Neural cell (in vitro differentiated cells): ENCODE measurements around the gene KRTAP20-3. TPM values are rescaled to one million over a fixed set of nuclear protein-coding genes. Genes with fewer than 3 reads are reported as not detected.
A peak's percentile ranks its signal among the peaks of the same experiment; 100 is the strongest.

Experiments used
- H2AFZ ChIP-seq: fragments of 200-600, 300-800 bp; sonication (generic), shearing (Covaris generic); 2 replicates; pipeline ENCODE4 v1.6.0; 2014; ENCODE audit warnings: low read depth, mild to moderate bottlenecking, antibody characterized with exemption, low read length, moderate library complexity
- H3F3A ChIP-seq: fragments of 200-600 bp; shearing (Covaris generic); 2 replicates; pipeline ENCODE4 v1.6.1; 2016; ENCODE audit warnings: mild to moderate bottlenecking, moderate library complexity, mixed read lengths, antibody characterized with exemption, low read length; ENCODE audit not compliant: insufficient read depth, poor library complexity, severe bottlenecking
- H3K27ac ChIP-seq: fragments of 200-600, 300-800 bp; sonication (generic), shearing (Covaris generic); 2 replicates; pipeline ENCODE4 v1.5.1; 2014; ENCODE audit warnings: mild to moderate bottlenecking, low read length, moderate library complexity
- H3K27me3 ChIP-seq: fragments of 300-800, 200-600 bp; sonication (generic), shearing (Covaris generic); 2 replicates; pipeline ENCODE4 v1.6.0; 2014; ENCODE audit warnings: mild to moderate bottlenecking, low read depth, low read length, moderate library complexity; ENCODE audit not compliant: insufficient read depth
- H3K36me3 ChIP-seq: fragments of 300-800, 200-600 bp; sonication (generic), shearing (Covaris generic); 2 replicates; pipeline ENCODE4 v1.5.1; 2014; ENCODE audit warnings: mild to moderate bottlenecking, antibody characterized with exemption, low read length, moderate library complexity; ENCODE audit not compliant: insufficient read depth
- H3K4me2 ChIP-seq: fragments of 300-800, 200-600 bp; sonication (generic), shearing (Covaris generic); 2 replicates; pipeline ENCODE4 v1.6.0; 2014; ENCODE audit warnings: mild to moderate bottlenecking, low read length
- H3K4me3 ChIP-seq: fragments of 300-800, 200-600 bp; sonication (generic), shearing (Covaris generic); 2 replicates; pipeline ENCODE4 v1.5.1; 2014; ENCODE audit warnings: mild to moderate bottlenecking, low read length, moderate library complexity
- H3K79me2 ChIP-seq: fragments of 200-600 bp; shearing (Covaris generic); replicated peaks from 2 replicates; pipeline ENCODE4 v1.6.0; 2014; ENCODE audit warnings: mild to moderate bottlenecking, low read length, moderate library complexity; ENCODE audit not compliant: insufficient read depth
- H3K9ac ChIP-seq: fragments of 300-800, 200-600 bp; sonication (generic), shearing (Covaris generic); 2 replicates; pipeline ENCODE4 v1.6.1; 2016; ENCODE audit warnings: mild to moderate bottlenecking, low read length, mixed read lengths
- H3K9me2 ChIP-seq: fragments of 200-600 bp; shearing (Covaris generic); 2 replicates; pipeline ENCODE4 v1.6.1; 2016; ENCODE audit warnings: mild to moderate bottlenecking, low read length, mixed read lengths; ENCODE audit not compliant: insufficient read depth
- H3K9me3 ChIP-seq: fragments of 200-600, 300-800 bp; sonication (generic), shearing (Covaris generic); 2 replicates; pipeline ENCODE4 v1.6.1; 2016; ENCODE audit warnings: mild to moderate bottlenecking, mixed run types, low read length, moderate library complexity, mixed read lengths
- H4K20me1 ChIP-seq: fragments of 200-600 bp; shearing (Covaris generic); 2 replicates; pipeline ENCODE4 v1.6.1; 2016; ENCODE audit warnings: mild to moderate bottlenecking, mixed run types; ENCODE audit not compliant: insufficient read depth
- EP300 ChIP-seq: fragments of 450-650 bp; conservative IDR thresholded peaks from 2 replicates; pipeline ENCODE4 v1.6.1; 2014; ENCODE audit warnings: antibody characterized with exemption, mild to moderate bottlenecking, moderate library complexity; ENCODE audit not compliant: poor library complexity, severe bottlenecking
- EZH2 ChIP-seq: fragments of 200-600, 300-800 bp; shearing (Covaris generic), sonication (generic); IDR thresholded peaks from 2 replicates; pipeline ENCODE4 v1.6.1; 2014; ENCODE audit warnings: antibody characterized with exemption, low read length, borderline replicate concordance, mild to moderate bottlenecking; ENCODE audit not compliant: insufficient read depth, poor library complexity, severe bottlenecking
- MXI1 ChIP-seq: fragments of 450-650 bp; conservative IDR thresholded peaks from 2 replicates; pipeline ENCODE4 v1.6.1; 2014; ENCODE audit warnings: antibody characterized with exemption, mild to moderate bottlenecking; ENCODE audit not compliant: poor library complexity, severe bottlenecking
- POLR2AphosphoS5 ChIP-seq: IDR thresholded peaks from 2 replicates; pipeline ENCODE4 v1.6.1; 2012
- RAD21 ChIP-seq: fragments of 450-650 bp; conservative IDR thresholded peaks from 2 replicates; pipeline ENCODE4 v1.6.1; 2014; ENCODE audit warnings: antibody characterized with exemption, mild to moderate bottlenecking, moderate library complexity
- SMC3 ChIP-seq: fragments of 450-650 bp; conservative IDR thresholded peaks from 2 replicates; pipeline ENCODE4 v1.6.1; 2014; ENCODE audit warnings: antibody characterized with exemption, mild to moderate bottlenecking, moderate library complexity; ENCODE audit not compliant: poor library complexity
- TAF1 ChIP-seq: IDR thresholded peaks from 2 replicates; pipeline ENCODE4 v1.6.1; 2012; ENCODE audit warnings: low read depth
- polyA plus RNA-seq: library from polyadenylated mRNA; depleted of rRNA; stranded (reverse); fragments of >200 nt; gene quantifications from 2 replicates; pipeline ENCODE4 v1.2.3, GENCODE V29; 2014
- TF ChIP-seq, protein P1 (sequence below): fragments of 450-650 bp; IDR thresholded peaks from 2 replicates; pipeline ENCODE4 v1.5.1; 2014; ENCODE audit warnings: antibody characterized with exemption, mild to moderate bottlenecking, moderate library complexity; ENCODE audit not compliant: poor library complexity, severe bottlenecking
- TF ChIP-seq, protein P2 (sequence below): IDR thresholded peaks from 2 replicates; pipeline ENCODE4 v1.6.1; 2012; ENCODE audit warnings: borderline replicate concordance

KRTAP20-3 gene
- polyA plus RNA-seq, 1 donor from 2014 or later = not detected

DNA sequence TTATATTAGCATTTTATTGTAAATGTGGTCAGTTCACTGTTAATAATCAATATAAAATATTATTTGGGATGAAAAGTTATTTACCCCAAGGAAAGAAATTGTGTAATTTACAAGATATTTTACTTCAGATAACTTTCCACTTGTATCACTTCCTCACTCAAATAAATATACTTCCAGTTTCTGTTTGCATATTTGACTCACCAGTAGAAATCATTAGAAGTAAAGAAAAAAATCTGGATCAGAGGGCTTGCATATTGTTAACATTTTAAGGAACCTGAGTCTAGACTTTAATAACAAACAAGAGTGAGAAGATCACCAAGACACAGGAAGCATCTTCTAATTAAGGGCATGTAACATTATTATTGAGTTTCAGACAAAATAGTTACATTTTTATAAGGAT, 22.6 kb upstream of the KRTAP20-3 start:
- H3F3A ChIP-seq = no peaks in the 10 kb centered on the region
- no peaks in the 10 kb centered on the region for H4K20me1 ChIP-seq
- H3K9me3 ChIP-seq = peaks cover 1% of the 10 kb centered on the region
- H3K9ac ChIP-seq = no peak overlapping the region
- no peaks in the 10 kb centered on the region for H3K36me3 ChIP-seq
- H3K9me2 ChIP-seq = no peaks in the 10 kb centered on the region
- H3K27me3 ChIP-seq = no peaks in the 10 kb centered on the region
- no peak overlapping the region for H3K4me3 ChIP-seq
- no peak overlapping the region for H3K4me2 ChIP-seq
- TF ChIP-seq POLR2AphosphoS5 (no peak), RAD21 (no peak), EP300 (no peak), MXI1 (no peak), EZH2 (no peak), TAF1 (no peak), SMC3 (no peak)
- TF ChIP-seq, protein P1, sequence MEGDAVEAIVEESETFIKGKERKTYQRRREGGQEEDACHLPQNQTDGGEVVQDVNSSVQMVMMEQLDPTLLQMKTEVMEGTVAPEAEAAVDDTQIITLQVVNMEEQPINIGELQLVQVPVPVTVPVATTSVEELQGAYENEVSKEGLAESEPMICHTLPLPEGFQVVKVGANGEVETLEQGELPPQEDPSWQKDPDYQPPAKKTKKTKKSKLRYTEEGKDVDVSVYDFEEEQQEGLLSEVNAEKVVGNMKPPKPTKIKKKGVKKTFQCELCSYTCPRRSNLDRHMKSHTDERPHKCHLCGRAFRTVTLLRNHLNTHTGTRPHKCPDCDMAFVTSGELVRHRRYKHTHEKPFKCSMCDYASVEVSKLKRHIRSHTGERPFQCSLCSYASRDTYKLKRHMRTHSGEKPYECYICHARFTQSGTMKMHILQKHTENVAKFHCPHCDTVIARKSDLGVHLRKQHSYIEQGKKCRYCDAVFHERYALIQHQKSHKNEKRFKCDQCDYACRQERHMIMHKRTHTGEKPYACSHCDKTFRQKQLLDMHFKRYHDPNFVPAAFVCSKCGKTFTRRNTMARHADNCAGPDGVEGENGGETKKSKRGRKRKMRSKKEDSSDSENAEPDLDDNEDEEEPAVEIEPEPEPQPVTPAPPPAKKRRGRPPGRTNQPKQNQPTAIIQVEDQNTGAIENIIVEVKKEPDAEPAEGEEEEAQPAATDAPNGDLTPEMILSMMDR = no peak
- TF ChIP-seq, protein P2, sequence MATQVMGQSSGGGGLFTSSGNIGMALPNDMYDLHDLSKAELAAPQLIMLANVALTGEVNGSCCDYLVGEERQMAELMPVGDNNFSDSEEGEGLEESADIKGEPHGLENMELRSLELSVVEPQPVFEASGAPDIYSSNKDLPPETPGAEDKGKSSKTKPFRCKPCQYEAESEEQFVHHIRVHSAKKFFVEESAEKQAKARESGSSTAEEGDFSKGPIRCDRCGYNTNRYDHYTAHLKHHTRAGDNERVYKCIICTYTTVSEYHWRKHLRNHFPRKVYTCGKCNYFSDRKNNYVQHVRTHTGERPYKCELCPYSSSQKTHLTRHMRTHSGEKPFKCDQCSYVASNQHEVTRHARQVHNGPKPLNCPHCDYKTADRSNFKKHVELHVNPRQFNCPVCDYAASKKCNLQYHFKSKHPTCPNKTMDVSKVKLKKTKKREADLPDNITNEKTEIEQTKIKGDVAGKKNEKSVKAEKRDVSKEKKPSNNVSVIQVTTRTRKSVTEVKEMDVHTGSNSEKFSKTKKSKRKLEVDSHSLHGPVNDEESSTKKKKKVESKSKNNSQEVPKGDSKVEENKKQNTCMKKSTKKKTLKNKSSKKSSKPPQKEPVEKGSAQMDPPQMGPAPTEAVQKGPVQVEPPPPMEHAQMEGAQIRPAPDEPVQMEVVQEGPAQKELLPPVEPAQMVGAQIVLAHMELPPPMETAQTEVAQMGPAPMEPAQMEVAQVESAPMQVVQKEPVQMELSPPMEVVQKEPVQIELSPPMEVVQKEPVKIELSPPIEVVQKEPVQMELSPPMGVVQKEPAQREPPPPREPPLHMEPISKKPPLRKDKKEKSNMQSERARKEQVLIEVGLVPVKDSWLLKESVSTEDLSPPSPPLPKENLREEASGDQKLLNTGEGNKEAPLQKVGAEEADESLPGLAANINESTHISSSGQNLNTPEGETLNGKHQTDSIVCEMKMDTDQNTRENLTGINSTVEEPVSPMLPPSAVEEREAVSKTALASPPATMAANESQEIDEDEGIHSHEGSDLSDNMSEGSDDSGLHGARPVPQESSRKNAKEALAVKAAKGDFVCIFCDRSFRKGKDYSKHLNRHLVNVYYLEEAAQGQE = no peak
- no peaks in the 10 kb centered on the region for H3K79me2 ChIP-seq
- no peak overlapping the region for H2AFZ ChIP-seq
- H3K27ac ChIP-seq = no peak overlapping the region

DNA sequence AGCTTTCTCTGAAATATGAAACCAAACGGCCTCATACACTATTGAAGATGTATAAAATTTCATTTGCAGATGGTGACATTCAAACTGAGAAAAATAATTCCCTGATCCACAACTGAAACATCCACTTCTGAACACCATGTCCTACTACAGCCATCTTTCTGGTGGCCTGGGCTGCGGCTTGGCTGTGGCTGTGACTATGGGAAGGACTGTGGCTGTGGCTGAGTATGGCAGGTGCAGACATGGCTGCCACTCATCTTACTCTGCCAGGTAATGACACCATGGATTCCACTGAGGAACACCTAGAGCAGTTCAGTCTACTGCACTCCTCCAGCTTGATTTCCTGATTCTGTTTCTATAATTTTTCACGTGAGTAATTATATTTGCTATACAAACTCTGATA, 22.1 kb upstream of the KRTAP20-3 start, which contains the start of gene KRTAP20-4:
Gene KRTAP20-4, plus strand, starts transcription at position 106 of the 400 bp plus-strand sequence.
- H3K36me3 ChIP-seq = no peaks in the 10 kb centered on the region
- no peaks in the 10 kb centered on the region for H3F3A ChIP-seq
- H4K20me1 ChIP-seq = no peaks in the 10 kb centered on the region
- H3K4me3 ChIP-seq = no peak within 1 kb of the TSS
- no peak for TF ChIP-seq POLR2AphosphoS5
- TF ChIP-seq SMC3 = no peak
- TF ChIP-seq, protein P2 = no peak
- H3K9ac ChIP-seq = no peak within 1 kb of the TSS
- H2AFZ ChIP-seq = no peak within 1 kb of the TSS
- H3K4me2 ChIP-seq = no peak within 1 kb of the TSS
- peaks cover 6% of the 10 kb centered on the region for H3K9me3 ChIP-seq
- no peaks in the 10 kb centered on the region for H3K79me2 ChIP-seq
- no peaks in the 10 kb centered on the region for H3K27me3 ChIP-seq
- H3K27ac ChIP-seq = peak within 1 kb of the TSS; percentile 36
- no peaks in the 10 kb centered on the region for H3K9me2 ChIP-seq
